ENCODE data around the gene DCDC2C. TPM values are rescaled to one million over a fixed set of nuclear protein-coding genes. Genes with fewer than 3 reads are reported as not detected.

Gene DCDC2C
- total RNA-seq, 1 donor from 2014 or later: not detected

DNA sequence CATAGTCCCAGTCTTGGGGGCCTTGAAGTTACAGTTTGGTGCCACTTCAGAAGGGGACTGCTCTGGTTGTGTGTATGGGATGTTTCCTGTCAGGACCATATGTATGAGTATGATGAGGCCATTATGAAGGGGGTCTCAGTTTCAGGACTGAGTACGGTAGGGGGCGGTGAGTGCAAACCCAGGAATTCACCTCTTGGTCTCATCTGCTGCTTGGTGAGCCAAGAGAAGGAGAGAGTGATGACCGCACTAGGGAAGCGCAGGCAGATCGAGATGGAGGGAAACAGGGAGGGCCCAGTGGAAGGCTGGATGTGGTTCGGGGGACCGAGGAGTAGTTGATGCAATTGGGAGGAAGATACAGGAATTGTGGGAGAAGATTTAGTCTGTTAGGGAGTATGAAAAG lies 28.5 kb downstream of the DCDC2C start:
- TF ChIP-seq, protein P1, sequence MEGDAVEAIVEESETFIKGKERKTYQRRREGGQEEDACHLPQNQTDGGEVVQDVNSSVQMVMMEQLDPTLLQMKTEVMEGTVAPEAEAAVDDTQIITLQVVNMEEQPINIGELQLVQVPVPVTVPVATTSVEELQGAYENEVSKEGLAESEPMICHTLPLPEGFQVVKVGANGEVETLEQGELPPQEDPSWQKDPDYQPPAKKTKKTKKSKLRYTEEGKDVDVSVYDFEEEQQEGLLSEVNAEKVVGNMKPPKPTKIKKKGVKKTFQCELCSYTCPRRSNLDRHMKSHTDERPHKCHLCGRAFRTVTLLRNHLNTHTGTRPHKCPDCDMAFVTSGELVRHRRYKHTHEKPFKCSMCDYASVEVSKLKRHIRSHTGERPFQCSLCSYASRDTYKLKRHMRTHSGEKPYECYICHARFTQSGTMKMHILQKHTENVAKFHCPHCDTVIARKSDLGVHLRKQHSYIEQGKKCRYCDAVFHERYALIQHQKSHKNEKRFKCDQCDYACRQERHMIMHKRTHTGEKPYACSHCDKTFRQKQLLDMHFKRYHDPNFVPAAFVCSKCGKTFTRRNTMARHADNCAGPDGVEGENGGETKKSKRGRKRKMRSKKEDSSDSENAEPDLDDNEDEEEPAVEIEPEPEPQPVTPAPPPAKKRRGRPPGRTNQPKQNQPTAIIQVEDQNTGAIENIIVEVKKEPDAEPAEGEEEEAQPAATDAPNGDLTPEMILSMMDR (conservative IDR thresholded peaks at IDR 0.05; ENCODE audit: low read depth, low read length): no peak
- no peak overlapping the region for H3K4me3 ChIP-seq (ENCODE audit: low read depth, low read length)
- no peak for DNase-seq (ENCODE audit: low read depth)

DNA sequence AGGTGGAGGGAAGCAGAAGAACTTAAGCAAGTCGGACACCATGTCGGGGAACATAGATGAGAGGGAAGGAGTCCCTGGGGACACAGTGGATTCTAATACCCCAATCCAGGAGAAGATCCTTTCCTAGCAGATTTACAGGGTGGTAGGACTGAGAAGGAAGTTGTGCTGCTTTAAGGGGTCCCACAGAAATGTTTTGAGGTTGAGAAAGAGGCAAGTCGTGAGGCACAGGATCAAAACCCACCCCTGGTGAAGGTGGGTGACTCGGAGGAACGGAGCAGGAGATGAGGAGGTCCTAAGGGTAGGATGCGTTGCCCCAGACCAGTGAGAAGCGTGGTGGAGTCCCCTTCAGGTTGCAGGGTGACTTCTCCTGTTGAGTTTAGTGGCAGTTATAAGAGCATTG lies 32.7 kb downstream of the DCDC2C start:
- DNase-seq (ENCODE audit: low read depth): no peak

GRCh38 chr2:3737128-3737527 lies 33.8 kb downstream of the DCDC2C start:
- no peak overlapping the region for H3K4me3 ChIP-seq (ENCODE audit: low read depth, low read length)
- TF ChIP-seq, protein P1 (conservative IDR thresholded peaks at IDR 0.05; ENCODE audit: low read depth, low read length): no peak
- no peak for DNase-seq (ENCODE audit: low read depth)

More for the DNA sequence above, 32.7 kb downstream of the DCDC2C start:
- TF ChIP-seq, protein P1 (conservative IDR thresholded peaks at IDR 0.05; ENCODE audit: low read depth, low read length): no peak
- H3K4me3 ChIP-seq (ENCODE audit: low read depth, low read length): no peak overlapping the region

GRCh38 chr2:3738454-3738853 lies 35.1 kb downstream of the DCDC2C start:
- TF ChIP-seq, protein P1 (conservative IDR thresholded peaks at IDR 0.05; ENCODE audit: low read depth, low read length): peak; percentile 53
- H3K4me3 ChIP-seq (ENCODE audit: low read depth, low read length): no peak overlapping the region
- no peak for DNase-seq (ENCODE audit: low read depth)

DNA sequence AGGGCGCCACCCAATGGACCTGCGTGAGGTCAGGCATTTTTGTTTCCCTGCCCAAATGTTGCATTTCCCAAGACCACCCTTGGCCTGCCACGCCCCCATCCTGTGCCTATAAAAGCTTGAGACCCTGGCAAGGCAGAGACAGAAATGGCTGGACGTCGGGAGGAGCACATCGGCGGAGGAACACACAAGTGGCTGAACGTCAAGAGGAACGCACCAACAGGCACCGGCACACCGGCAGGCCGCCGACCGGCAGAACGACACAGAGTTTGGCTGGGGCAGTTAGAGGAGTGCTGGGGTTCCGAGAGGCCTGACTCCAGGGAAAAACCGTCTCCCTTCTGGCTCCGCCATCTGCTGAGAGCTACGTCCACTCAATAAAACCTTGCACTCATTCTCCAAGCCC lies 35.9 kb downstream of the DCDC2C start:
- DNase-seq (ENCODE audit: low read depth): no peak
- H3K4me3 ChIP-seq (ENCODE audit: low read depth, low read length): no peak overlapping the region
- TF ChIP-seq, protein P1 (conservative IDR thresholded peaks at IDR 0.05; ENCODE audit: low read depth, low read length): no peak

- H3K4me3 ChIP-seq (ENCODE audit: low read depth, low read length): no peak overlapping the region
- no peak for DNase-seq (ENCODE audit: low read depth)
- TF ChIP-seq, protein P1 (conservative IDR thresholded peaks at IDR 0.05; ENCODE audit: low read depth, low read length): no peak
Measured at GRCh38 chr2:3741396-3741795, 38.0 kb downstream of the DCDC2C start.

DNA sequence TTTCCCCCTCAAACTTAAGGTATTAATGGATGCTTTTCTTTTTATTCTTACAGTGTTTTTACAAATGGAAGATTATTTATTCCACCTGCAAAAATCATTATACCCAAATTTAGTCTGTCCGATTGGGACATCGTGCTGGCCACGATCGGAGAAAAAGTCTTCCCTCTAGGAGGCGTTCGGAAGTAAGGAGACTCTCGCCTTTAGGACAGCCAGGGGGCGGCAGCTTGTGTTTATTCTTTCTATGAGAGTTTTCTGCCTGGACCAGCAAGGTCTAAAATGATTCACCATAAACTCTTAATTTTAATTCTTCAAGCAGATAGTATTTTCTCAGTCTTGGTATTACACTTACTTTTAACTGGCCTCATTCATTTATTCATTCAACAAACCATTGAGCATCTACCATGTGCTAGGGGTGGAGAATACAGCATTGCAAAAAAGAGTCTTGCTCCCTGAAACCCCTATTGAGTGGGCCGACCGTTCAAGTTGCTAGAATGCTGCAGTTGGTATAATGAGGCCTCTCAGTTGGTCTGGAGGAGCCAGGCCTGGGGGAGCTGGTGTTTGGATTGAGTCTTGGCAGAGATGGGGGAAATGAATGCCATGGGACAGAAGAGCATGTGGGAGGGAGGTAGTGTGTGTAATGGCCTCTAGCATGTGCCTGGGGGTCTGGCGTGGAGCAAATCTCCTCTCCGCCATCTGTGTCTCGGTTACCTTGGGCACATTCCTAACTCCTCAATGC lies 38.7 kb downstream of the DCDC2C start:
- no peak overlapping the region for H3K4me3 ChIP-seq (ENCODE audit: low read depth, low read length)
- no peak for DNase-seq (ENCODE audit: low read depth)
- TF ChIP-seq, protein P1 (conservative IDR thresholded peaks at IDR 0.05; ENCODE audit: low read depth, low read length): no peak

Data from epithelial cell of proximal tubule (primary cell).